Measurements from ENCODE around the gene FBXO47.

GRCh38 chr17:39015546-39015935, 48.3 kb upstream of the FBXO47 start:
- TF ChIP-seq CTCF (IDR thresholded peaks at IDR 0.05; ENCODE audit: extremely low read depth in 1 of 2, insufficient read depth in 1 of 2, low read depth in 1 of 2, low read length in 2 of 2): no peak
- no peak for TF ChIP-seq JUN (IDR thresholded peaks at IDR 0.05; ENCODE audit: borderline replicate concordance, insufficient read depth, insufficient read length, low read depth)
- no peak for TF ChIP-seq EZH2 (IDR thresholded peaks at IDR 0.05; ENCODE audit: borderline replicate concordance, low read depth, low read length, severe bottlenecking)
- no peak for TF ChIP-seq POLR2AphosphoS5 (IDR thresholded peaks at IDR 0.05; ENCODE audit: insufficient read depth, low read depth, low read length)
- TF ChIP-seq POLR2A (IDR thresholded peaks at IDR 0.05; ENCODE audit: low read depth, low read length): no peak
- TF ChIP-seq MYC (IDR thresholded peaks at IDR 0.05; ENCODE audit: low read depth, low read length): no peak

Data from endothelial cell of umbilical vein (primary cell).